HL-60 (cell line): ENCODE data around the gene ADTRP.

ENCODE experiments used
- DNase-seq, 2 experiments: peaks; one replicate each; pipeline ENCODE4 v3.0.0-alpha.2; 2010 to 2020; ENCODE audit warnings: low read depth in 1 of 2, low spot score in 1 of 2
- H3K27ac ChIP-seq: fragments of 250-450 bp; sonication (Bioruptor Pico); replicated peaks from 2 replicates; pipeline ENCODE4 v1.5.1; 2020; ENCODE audit warnings: mild to moderate bottlenecking, moderate library complexity
- H3K27me3 ChIP-seq: fragments of 250-450 bp; sonication (Bioruptor Pico); 2 replicates; pipeline ENCODE4 v1.5.1; 2021; ENCODE audit warnings: mild to moderate bottlenecking, moderate library complexity; ENCODE audit not compliant: insufficient read depth, poor library complexity, severe bottlenecking
- H3K4me3 ChIP-seq: replicated peaks from 2 replicates; pipeline ENCODE4 v1.5.1; 2011; ENCODE audit warnings: mild to moderate bottlenecking, control low read depth, low read length; ENCODE audit not compliant: insufficient read depth
- GABPA ChIP-seq: IDR thresholded peaks from 2 replicates; pipeline ENCODE4 v1.6.1; 2012; ENCODE audit warnings: low read depth
- POLR2AphosphoS5 ChIP-seq: IDR thresholded peaks from 2 replicates; pipeline ENCODE4 v1.6.1; 2012; ENCODE audit warnings: low read depth
- SPI1 ChIP-seq: IDR thresholded peaks from 2 replicates; pipeline ENCODE4 v1.6.1; 2012; ENCODE audit warnings: low read depth, mild to moderate bottlenecking, borderline replicate concordance
- TF ChIP-seq, protein P1 (sequence below): IDR thresholded peaks from 2 replicates; pipeline ENCODE4 v1.6.1; 2012; ENCODE audit warnings: low read depth; ENCODE audit not compliant: insufficient replicate concordance
- TF ChIP-seq, protein P2 (sequence below): IDR thresholded peaks from one replicate; pipeline ENCODE4 v1.5.1; 2011; ENCODE audit warnings: low read length, control low read depth, inconsistent platforms; ENCODE audit not compliant: insufficient read depth

The ADTRP gene

DNA sequence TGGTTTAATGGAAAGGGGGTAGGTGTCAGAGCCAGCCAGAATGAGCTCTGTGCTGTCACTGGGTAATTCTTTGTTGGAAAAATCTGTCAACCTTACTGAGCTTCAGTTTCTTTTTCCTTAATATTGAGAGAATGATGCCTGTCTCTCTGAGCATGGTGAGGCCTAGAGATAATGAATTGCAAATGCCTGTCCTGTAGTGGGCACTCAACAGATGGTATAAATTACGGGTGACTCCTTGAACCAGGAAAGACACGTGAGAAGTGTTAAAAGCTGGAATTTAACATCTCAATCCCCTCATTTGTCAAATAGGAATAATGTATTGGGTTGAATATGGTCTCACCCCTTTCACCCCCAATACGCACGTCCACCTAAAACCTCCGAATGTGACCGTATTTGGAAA lies 74.9 kb downstream of the ADTRP start:
- Histone ChIP-seq H3K27ac (no peak overlapping the region), H3K27me3 (no peaks in the 10 kb centered on the region), H3K4me3 (no peak overlapping the region)
- TF ChIP-seq, protein P1, sequence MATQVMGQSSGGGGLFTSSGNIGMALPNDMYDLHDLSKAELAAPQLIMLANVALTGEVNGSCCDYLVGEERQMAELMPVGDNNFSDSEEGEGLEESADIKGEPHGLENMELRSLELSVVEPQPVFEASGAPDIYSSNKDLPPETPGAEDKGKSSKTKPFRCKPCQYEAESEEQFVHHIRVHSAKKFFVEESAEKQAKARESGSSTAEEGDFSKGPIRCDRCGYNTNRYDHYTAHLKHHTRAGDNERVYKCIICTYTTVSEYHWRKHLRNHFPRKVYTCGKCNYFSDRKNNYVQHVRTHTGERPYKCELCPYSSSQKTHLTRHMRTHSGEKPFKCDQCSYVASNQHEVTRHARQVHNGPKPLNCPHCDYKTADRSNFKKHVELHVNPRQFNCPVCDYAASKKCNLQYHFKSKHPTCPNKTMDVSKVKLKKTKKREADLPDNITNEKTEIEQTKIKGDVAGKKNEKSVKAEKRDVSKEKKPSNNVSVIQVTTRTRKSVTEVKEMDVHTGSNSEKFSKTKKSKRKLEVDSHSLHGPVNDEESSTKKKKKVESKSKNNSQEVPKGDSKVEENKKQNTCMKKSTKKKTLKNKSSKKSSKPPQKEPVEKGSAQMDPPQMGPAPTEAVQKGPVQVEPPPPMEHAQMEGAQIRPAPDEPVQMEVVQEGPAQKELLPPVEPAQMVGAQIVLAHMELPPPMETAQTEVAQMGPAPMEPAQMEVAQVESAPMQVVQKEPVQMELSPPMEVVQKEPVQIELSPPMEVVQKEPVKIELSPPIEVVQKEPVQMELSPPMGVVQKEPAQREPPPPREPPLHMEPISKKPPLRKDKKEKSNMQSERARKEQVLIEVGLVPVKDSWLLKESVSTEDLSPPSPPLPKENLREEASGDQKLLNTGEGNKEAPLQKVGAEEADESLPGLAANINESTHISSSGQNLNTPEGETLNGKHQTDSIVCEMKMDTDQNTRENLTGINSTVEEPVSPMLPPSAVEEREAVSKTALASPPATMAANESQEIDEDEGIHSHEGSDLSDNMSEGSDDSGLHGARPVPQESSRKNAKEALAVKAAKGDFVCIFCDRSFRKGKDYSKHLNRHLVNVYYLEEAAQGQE = no peak
- TF ChIP-seq POLR2AphosphoS5 (no peak), SPI1 (no peak), GABPA (no peak)
- TF ChIP-seq, protein P2, sequence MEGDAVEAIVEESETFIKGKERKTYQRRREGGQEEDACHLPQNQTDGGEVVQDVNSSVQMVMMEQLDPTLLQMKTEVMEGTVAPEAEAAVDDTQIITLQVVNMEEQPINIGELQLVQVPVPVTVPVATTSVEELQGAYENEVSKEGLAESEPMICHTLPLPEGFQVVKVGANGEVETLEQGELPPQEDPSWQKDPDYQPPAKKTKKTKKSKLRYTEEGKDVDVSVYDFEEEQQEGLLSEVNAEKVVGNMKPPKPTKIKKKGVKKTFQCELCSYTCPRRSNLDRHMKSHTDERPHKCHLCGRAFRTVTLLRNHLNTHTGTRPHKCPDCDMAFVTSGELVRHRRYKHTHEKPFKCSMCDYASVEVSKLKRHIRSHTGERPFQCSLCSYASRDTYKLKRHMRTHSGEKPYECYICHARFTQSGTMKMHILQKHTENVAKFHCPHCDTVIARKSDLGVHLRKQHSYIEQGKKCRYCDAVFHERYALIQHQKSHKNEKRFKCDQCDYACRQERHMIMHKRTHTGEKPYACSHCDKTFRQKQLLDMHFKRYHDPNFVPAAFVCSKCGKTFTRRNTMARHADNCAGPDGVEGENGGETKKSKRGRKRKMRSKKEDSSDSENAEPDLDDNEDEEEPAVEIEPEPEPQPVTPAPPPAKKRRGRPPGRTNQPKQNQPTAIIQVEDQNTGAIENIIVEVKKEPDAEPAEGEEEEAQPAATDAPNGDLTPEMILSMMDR = no peak
- DNase-seq = no peak

DNA sequence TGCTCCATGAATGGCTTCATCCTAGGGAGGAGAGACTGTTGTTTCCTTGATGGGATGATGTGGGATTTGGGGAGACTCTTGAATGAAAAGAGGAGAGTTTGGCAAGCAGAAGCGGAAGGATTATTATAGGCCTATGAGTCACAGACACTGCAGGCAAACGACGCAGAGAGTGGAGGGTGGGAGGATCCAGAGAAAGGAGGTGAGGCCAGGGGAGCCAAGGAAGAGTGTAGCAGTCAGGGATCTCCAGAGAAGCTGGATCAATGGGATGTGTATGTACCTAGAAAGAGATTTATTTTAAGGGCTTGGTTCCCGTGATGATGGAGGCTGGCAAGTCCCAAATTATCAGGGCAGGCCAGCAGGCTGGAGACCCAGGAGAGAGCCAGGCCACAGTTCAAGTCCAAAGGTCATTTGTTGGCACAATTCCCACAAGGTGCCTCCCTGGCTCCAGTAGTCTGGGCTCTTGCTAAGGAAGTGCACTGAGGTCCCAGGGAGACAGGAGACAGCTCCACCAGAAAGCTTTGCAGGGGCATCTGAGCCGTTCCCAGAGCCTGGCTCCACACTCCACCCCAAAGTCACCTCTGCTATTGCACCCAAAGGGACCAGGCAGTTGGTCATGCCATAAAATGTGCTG lies 76.0 kb downstream of the ADTRP start:
- H3K27me3 ChIP-seq = no peaks in the 10 kb centered on the region
- H3K4me3 ChIP-seq = no peak overlapping the region
- DNase-seq = no peak
- TF ChIP-seq, protein P2 = no peak
- TF ChIP-seq GABPA (no peak), POLR2AphosphoS5 (no peak), SPI1 (no peak)
- TF ChIP-seq, protein P1 = no peak
- H3K27ac ChIP-seq = no peak overlapping the region

DNA sequence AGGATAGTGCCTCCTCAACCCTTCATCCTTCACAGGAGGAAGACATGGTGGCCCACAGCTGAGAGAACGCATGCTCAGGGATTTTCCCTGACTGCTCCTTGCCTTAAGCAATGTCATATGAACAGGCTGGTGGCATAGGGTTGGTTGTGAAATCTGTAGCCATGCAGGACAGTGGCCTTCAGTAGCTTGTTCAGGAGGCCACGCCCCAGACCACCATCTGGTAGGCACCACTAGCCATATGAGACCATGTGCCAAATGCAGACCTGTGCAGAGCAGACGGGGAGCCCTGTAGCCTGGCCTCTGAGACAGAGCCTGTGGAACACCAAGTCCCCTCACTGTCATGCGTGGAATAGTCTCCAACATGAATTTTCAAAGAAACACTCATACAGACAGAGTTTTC lies 76.5 kb downstream of the ADTRP start:
- DNase-seq = no peak
- no peak for TF ChIP-seq POLR2AphosphoS5
- TF ChIP-seq, protein P1 = no peak
- no peak overlapping the region for H3K4me3 ChIP-seq
- H3K27me3 ChIP-seq = no peaks in the 10 kb centered on the region
- no peak overlapping the region for H3K27ac ChIP-seq

DNA sequence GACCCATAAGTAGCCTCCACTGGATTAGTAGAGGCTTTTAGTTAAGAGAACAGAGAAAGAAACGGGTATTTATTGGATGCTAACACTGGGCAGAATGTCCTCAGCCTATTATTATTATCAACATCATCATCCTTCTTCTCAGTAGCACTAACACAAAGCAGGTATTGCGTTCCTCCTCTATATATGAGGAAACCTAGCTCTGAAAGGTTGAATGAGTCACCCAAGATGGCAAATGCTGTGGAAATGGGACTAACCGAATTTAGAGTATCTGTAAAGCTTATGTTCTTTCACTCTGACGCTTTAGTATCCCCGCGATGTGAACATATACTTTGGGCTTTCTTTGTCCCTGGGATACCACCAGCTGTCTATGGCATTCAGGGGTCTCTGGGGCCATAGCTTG lies 77.0 kb downstream of the ADTRP start:
- TF ChIP-seq SPI1 = no peak
- TF ChIP-seq, protein P2 = no peak
- TF ChIP-seq, protein P1 = no peak
- TF ChIP-seq GABPA = no peak
- TF ChIP-seq POLR2AphosphoS5 = no peak
- no peak overlapping the region for H3K4me3 ChIP-seq
- H3K27me3 ChIP-seq = no peaks in the 10 kb centered on the region
- no peak overlapping the region for H3K27ac ChIP-seq
- no peak for DNase-seq
